Activated CD4-positive, alpha-beta T cell treated with anti-CD3 and anti-CD28 coated beads for 4 hours (primary cell): ENCODE measurements around the gene PTPN6.

Experiments used
- DNase-seq, 2 donors: peaks; one replicate each; pipeline ENCODE4 v3.0.0-alpha.2; 2020

PTPN6 gene

DNA sequence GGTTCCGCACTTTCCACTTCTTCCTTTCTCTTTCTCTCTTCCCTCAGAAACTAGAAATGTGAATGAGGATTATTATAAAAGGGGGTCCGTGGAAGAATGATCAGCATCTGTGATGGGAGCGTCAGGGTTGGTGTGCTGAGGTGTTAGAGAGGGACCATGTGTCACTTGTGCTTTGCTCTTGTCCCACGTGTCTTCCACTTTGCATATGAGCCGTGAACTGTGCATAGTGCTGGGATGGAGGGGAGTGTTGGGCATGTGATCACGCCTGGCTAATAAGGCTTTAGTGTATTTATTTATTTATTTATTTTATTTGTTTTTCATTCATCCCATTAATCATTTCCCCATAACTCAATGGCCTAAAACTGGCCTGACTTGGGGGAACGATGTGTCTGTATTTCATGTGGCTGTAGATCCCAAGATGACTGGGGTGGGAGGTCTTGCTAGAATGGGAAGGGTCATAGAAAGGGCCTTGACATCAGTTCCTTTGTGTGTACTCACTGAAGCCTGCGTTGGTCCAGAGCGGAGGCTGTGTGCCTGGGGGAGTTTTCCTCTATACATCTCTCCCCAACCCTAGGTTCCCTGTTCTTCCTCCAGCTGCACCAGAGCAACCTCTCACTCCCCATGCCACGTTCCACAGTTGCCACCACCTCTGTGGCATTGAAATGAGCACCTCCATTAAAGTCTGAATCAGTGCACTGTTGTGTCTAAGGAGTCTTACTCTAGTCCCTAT is 28.0 kb upstream of the PTPN6 start:
- DNase-seq = no peak

- no peak for DNase-seq
Measured at GRCh38 chr12:6923851-6924250, 27.3 kb upstream of the PTPN6 start.

DNA sequence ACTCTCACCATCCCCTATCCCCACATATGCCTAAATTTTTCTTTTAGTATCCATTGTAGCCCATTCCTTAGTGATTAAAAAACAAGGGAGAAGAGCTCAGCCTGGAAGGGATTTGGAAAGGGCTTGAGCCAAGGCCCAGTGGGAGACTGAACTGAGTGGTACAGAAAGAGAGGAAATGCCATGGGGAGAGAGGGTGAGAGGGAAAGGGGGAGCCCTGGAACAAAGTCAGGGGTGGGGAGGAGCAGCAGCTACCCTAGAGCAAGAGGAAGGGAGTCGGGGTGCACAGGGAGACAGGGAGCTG is 26.0 kb upstream of the PTPN6 start:
- DNase-seq = no peak

DNA sequence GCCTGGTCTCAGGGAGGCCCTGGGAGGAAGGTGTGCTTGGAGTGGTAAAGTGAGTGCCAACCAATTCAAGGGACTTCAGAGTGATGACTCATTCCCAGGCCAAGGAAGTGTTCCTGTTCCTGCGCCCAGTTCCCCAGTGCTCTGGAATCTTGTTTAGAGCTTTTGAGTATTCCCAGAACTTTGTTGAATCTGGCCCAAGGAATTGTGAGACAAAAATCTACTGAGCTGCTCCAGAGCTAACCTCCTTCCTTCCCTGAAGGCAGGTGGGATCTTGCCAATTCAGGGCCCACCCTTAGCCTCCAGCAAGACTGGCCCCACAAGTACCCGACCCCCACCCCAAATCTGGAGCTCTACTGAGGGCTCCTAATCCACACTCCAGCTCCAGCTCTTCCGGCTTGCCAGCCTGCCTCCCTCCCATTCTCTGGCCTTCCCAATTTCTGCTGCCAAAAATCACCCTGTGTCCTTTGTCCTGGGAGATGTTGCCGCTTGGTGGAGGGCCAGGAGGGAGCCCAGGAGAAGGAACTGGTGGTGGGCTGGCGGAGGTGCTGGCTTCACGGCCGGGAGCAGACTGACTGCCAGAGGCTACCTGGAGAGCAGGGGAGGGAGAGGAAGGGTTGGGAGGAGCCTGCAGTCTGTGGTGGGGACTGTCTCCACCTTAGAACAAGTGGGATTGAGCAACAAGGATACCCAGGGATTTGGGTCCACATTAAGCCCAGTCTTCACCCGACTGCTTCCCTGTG is 25.4 kb upstream of the PTPN6 start:
- no peak for DNase-seq

DNA sequence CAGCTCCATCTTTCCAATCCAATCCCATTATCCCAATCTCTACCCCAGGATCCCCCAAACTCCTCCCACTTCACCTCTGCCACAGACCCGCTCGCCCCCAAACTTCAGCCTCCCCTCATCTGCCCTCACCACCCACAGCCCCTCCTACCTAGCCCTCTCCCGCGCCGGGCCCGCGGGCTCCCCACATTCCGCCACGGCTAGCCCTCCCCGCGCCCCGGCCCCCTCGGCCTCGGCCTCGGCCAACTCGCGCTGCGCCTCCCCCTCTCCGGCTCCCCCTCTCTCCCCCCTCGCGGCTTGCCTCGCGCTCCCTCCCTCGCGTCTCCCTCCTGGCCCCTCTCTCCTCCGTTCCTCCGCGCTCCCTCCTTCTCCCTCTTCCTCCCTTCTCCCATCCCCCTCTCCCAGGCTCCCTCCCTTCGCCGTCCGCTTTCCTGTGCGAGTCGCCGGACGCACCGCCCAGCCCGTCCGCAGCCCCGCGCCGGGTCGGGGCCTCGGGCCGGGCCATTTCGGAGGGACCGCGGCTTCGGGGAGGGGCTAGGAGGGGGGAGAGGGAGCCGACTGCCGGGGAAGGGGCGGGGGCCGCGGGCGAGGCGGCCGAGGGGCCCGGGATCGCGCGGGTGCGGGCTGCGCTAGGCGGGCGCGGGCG is 23.7 kb upstream of the PTPN6 start, which contains the start of gene ATN1:
Gene ATN1 (plus strand): TSS at position 581 of the 643 bp plus-strand sequence. CDS start 6,043 bp downstream, outside the sequence.
- DNase-seq = peak; percentile 40 to 43

DNA sequence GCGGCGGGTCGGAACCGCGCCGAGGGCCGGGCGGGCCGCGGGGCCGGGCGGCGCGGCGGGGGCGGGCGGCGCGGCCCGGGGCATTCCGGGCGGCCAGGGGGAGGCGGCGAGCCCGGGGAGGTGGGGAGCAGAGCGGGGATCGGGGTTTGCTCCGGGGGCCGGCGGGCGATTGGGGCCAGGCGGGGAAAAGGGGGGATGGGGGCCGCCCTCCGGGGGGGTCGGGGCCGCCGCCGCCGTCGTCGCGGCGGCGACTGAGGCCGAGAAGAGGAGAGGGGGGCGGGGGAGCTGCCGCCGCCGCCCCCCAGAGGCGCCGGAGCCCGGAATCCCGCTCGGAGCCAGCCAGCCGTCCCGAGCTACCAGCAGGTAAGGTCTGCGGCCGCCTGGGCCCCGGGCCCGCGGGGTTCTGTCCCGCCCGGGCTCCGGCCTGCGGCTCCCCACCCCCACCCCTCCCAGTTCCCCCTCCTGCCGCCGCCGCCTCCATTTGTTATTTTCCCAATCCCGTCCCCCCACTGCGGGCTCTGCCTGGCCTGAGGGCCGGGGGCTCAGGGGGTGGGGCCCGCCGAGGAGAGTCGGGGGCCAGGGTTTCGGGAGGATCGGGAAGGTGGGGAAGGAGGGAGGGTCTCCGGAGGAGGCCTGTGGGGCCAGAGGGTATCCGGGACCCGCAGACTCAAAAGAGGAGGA is 23.0 kb upstream of the PTPN6 start:
- no peak for DNase-seq

GRCh38 chr12:6928703-6929407 is 22.3 kb upstream of the PTPN6 start:
- DNase-seq = no peak

- DNase-seq = no peak
Measured at GRCh38 chr12:6929466-6930452, 21.4 kb upstream of the PTPN6 start.

DNA sequence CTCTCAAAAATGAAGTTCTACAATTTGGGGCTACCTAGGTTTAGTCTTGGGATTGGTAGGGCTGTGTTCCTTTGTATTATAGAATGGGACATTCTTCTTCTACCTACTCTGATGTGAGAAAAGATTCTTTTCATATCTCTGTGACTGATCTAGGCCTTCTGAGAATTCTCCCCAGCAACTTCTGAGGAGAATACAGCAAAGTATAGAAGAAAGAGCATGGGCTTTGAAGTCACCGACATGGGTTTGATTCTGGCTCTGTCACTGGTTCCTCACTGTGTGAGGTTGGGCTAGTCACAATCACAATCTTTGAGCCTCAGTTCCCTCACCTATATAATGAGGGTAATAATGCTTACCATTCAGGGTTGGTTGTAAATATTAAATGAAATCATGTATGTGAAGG is 18.4 kb upstream of the PTPN6 start:
- DNase-seq = no peak

GRCh38 chr12:6934110-6934509 is 17.0 kb upstream of the PTPN6 start:
- no peak for DNase-seq

DNA sequence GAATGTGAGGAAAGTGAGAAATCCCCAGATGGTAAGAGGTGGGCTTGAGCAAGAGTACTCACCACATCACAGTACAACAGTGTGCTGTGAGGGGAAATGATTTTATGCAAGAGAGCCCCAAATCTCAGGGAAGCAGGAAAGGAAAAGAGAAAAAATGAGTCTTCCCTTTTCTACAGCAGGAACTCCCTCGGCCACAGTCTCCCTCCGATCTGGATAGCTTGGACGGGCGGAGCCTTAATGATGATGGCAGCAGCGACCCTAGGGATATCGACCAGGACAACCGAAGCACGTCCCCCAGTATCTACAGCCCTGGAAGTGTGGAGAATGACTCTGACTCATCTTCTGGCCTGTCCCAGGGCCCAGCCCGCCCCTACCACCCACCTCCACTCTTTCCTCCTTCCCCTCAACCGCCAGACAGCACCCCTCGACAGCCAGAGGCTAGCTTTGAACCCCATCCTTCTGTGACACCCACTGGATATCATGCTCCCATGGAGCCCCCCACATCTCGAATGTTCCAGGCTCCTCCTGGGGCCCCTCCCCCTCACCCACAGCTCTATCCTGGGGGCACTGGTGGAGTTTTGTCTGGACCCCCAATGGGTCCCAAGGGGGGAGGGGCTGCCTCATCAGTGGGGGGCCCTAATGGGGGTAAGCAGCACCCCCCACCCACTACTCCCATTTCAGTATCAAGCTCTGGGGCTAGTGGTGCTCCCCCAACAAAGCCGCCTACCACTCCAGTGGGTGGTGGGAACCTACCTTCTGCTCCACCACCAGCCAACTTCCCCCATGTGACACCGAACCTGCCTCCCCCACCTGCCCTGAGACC is 15.6 kb upstream of the PTPN6 start:
- DNase-seq = no peak

GRCh38 chr12:6936194-6936635 is 14.9 kb upstream of the PTPN6 start:
- DNase-seq = no peak

DNA sequence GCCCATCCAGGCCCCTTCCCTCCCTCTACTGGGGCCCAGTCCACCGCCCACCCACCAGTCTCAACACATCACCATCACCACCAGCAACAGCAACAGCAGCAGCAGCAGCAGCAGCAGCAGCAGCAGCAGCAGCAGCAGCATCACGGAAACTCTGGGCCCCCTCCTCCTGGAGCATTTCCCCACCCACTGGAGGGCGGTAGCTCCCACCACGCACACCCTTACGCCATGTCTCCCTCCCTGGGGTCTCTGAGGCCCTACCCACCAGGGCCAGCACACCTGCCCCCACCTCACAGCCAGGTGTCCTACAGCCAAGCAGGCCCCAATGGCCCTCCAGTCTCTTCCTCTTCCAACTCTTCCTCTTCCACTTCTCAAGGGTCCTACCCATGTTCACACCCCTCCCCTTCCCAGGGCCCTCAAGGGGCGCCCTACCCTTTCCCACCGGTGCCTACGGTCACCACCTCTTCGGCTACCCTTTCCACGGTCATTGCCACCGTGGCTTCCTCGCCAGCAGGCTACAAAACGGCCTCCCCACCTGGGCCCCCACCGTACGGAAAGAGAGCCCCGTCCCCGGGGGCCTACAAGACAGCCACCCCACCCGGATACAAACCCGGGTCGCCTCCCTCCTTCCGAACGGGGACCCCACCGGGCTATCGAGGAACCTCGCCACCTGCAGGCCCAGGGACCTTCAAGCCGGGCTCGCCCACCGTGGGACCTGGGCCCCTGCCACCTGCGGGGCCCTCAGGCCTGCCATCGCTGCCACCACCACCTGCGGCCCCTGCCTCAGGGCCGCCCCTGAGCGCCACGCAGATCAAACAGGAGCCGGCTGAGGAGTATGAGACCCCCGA is 14.3 kb upstream of the PTPN6 start:
- peak; percentile 65 to 72 for DNase-seq

DNA sequence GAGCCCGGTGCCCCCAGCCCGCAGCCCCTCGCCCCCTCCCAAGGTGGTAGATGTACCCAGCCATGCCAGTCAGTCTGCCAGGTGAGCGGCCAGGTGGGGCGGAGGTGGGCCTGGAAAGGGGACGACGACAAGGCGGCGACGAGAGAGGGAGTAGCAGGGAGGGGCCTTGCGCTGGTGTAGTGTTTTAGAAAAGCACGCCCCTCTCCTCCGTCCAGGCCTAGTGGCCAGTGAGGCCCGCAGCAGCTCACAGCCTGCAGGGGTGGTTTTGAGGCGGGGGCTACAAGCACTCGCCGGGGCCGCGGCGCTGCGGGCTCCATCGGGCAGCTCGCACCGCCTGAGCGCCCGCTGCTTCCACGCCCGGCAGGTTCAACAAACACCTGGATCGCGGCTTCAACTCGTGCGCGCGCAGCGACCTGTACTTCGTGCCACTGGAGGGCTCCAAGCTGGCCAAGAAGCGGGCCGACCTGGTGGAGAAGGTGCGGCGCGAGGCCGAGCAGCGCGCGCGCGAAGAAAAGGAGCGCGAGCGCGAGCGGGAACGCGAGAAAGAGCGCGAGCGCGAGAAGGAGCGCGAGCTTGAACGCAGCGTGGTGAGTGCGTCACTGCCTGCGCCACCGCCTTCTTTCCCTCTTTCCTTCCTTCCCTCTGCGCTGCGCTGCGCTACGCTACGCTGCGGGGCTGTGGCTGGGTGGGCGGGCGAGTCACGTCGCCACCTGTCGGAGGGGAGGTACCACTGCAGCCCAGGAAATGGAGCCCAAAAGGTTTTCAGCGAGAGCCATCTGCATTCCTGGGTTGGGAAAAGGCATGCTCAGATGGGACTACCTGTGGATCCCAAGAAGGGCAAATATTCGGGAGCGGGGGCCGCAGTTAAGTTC is 13.4 kb upstream of the PTPN6 start:
- DNase-seq = peak; percentile 91 to 92

DNA sequence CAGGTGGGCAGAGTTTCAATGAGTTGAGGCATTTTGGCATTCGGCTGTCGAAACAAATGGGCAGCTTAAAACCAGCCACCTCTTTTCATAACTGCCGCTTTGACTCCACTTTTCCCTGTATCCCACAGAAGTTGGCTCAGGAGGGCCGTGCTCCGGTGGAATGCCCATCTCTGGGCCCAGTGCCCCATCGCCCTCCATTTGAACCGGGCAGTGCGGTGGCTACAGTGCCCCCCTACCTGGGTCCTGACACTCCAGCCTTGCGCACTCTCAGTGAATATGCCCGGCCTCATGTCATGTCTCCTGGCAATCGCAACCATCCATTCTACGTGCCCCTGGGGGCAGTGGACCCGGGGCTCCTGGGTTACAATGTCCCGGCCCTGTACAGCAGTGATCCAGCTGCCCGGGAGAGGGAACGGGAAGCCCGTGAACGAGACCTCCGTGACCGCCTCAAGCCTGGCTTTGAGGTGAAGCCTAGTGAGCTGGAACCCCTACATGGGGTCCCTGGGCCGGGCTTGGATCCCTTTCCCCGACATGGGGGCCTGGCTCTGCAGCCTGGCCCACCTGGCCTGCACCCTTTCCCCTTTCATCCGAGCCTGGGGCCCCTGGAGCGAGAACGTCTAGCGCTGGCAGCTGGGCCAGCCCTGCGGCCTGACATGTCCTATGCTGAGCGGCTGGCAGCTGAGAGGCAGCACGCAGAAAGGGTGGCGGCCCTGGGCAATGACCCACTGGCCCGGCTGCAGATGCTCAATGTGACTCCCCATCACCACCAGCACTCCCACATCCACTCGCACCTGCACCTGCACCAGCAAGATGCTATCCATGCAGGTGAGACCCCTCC is 12.6 kb upstream of the PTPN6 start:
- DNase-seq = no peak

GRCh38 chr12:6939191-6939540 is 12.0 kb upstream of the PTPN6 start:
- no peak for DNase-seq

DNA sequence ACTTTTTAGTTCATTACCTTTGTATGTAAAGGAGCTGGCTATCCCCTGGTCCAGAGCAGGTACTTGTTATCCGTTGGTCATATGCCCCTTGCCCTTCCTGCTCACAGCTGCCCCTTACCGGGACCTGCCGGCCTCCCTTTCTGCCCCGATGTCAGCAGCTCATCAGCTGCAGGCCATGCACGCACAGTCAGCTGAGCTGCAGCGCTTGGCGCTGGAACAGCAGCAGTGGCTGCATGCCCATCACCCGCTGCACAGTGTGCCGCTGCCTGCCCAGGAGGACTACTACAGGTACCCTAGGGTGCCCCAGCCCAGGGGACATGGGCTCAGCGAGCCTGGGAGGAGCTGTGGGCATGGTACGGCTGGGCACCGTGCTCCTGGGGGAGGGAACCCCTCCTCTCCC is 9.9 kb upstream of the PTPN6 start:
- no peak for DNase-seq

DNA sequence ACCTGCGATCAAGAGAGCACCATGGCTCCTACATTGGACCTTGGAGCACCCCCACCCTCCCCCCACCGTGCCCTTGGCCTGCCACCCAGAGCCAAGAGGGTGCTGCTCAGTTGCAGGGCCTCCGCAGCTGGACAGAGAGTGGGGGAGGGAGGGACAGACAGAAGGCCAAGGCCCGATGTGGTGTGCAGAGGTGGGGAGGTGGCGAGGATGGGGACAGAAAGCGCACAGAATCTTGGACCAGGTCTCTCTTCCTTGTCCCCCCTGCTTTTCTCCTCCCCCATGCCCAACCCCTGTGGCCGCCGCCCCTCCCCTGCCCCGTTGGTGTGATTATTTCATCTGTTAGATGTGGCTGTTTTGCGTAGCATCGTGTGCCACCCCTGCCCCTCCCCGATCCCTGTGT is 9.4 kb upstream of the PTPN6 start:
- DNase-seq = no peak
